ENCODE results near the gene CACNA1I. TPM values are rescaled to one million over a fixed set of nuclear protein-coding genes. Genes with fewer than 3 reads are reported as not detected.

Gene CACNA1I
- total RNA-seq, 1 donor from 2014 or later: 0.40 TPM

DNA sequence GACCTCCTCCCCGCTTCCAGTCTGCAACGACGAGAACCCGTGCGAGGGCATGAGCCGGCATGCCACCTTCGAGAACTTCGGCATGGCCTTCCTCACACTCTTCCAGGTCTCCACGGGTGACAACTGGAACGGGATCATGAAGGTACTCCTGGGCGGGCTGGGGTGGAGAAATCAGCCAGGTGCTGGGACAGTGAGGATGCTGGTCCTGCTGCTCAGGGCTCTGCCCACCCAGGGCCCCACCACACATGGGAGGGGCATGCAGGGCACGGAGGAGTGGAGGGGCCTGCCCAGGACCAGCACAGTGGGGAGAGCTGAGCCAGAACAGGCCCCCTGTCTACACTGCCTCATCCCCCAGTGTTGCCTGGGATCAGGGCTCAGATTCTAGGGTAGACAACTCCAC is 107.4 kb downstream of the CACNA1I start:
- intact Hi-C loops (cut with DNase I): no loop called here
- ATAC-seq (no peak), DNase-seq (ENCODE audit: low spot score) (no peak)

DNA sequence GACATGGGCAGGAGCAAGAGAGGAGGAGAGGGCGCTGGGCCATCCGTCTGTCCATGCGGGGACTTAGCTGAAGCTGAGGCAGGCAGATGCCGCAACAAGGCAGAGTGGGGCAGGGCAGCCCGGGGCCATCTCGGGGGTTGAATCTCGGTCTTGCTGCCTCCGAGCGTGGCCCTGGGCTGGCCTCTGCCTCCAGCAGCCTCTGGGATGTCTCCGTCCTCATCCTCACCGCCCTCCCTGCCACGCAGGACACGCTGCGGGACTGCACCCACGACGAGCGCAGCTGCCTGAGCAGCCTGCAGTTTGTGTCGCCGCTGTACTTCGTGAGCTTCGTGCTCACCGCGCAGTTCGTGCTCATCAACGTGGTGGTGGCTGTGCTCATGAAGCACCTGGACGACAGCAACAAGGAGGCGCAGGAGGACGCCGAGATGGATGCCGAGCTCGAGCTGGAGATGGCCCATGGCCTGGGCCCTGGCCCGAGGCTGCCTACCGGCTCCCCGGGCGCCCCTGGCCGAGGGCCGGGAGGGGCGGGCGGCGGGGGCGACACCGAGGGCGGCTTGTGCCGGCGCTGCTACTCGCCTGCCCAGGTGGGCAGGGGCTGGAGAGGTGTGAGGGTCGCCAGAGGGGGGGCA is 108.4 kb downstream of the CACNA1I start:
- intact Hi-C loops (cut with DNase I): no loop called here
- DNase-seq (ENCODE audit: low spot score) (no peak), ATAC-seq (no peak)

DNA sequence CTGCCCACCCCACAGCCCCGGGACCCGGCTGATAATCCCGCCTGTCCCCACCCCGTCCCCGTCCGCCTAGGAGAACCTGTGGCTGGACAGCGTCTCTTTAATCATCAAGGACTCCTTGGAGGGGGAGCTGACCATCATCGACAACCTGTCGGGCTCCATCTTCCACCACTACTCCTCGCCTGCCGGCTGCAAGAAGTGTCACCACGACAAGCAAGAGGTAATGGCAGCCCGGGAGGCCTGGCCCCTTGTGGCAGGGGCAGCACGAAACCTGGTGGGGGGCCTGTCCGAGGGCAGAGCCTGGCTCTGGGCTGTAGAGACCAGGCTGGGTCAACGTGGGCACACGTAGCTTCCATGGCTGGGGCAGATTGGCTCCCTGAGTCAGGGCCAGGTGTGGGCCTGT is 109.1 kb downstream of the CACNA1I start:
- DNase-seq (ENCODE audit: low spot score) (no peak), ATAC-seq (no peak)
- intact Hi-C loops (cut with DNase I): loop anchor here (5.0 kb wide), 1 partner anchor 188 kb away; no protein-coding TSS in a partner anchor

DNA sequence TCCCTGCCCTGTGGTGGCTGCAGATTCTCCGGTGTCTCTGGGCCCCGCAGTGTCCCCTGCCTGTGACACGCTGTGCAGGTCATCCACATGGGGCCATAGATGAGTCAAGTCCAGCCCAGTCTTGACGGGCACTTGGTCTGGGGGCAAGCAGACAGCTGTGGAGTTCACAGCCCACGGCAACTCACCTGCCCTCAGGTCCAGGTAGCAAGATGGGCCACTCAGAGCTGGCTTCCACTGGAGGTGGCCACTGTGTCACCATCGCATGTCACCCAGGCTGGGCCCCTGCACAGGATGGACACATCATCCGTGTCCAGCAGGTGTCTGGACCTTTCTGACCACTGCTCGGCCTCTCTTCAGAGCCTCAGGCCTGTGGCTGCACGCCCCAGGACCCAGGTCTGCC is 109.9 kb downstream of the CACNA1I start:
- no peak for ATAC-seq
- no peak for DNase-seq (ENCODE audit: low spot score)
- intact Hi-C loops (cut with DNase I): loop anchor here (5.0 kb wide), 1 partner anchor 187 kb away; no protein-coding TSS in a partner anchor

DNA sequence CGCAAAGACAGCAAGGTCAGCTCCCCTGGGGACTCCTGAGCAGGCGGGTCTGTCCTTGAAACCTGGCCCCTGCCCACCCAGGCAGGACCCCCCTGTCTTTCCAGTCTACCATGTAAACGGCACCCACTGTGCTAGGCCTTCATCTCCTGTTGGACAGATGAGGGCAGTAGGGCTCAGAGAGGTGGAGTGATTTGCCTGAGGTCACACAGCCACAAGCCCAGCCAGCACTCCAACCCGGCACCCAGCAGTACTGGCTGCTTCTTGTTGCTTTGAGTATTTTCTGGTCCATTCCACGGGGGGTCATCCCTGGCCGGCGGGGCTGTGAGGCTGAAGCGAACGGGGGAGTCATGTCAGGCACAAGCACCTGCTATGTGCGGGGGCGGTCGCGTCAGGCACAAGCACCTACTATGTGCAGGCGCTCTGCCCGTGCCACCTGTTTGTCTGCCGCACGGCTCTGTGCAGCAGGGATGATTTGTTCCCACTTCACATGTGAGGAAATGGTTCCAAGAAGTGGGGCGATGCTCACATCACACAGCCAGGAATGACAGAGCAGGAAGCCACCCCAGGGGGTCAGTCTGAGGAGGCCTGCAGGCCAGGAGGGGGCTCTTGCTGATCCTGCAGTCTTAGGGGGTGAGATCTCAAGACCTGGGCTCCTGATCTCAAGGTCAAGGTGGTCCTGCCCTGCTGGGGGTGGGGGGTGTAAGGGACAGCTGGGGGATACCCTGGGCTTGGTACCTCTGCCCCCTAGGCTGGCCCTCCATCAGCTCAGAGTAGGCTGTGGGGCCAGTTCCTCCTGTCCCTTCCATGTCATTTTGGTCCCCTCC is 110.7 kb downstream of the CACNA1I start:
- intact Hi-C loops (cut with DNase I): loop anchor here (5.0 kb wide), 1 partner anchor 186 kb away; no protein-coding TSS in a partner anchor
- DNase-seq (ENCODE audit: low spot score) (no peak), ATAC-seq (no peak)

DNA sequence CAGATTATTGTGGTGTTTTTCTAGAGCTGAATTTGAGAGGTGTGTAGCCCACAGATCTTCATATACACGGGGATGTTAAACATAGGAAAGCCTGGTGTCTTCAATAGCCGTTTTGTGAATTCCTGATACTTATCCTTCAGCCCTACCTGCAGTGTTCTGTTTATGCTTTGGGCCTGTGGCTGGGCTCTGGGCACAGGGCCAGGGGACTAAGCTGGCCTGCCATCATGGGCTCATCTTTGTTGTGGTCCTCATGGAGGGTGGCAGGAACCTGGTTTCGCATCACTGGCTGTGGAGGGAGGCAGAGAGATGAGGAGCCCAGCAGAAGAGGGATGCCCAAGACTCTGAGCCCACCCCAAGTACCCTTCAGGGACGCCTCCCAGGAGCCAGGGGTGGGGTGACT is 112.4 kb downstream of the CACNA1I start:
- intact Hi-C loops (cut with DNase I): loop anchor here (5.0 kb wide), 1 partner anchor 184 kb away; no protein-coding TSS in a partner anchor
- DNase-seq (ENCODE audit: low spot score) (no peak), ATAC-seq (no peak)

DNA sequence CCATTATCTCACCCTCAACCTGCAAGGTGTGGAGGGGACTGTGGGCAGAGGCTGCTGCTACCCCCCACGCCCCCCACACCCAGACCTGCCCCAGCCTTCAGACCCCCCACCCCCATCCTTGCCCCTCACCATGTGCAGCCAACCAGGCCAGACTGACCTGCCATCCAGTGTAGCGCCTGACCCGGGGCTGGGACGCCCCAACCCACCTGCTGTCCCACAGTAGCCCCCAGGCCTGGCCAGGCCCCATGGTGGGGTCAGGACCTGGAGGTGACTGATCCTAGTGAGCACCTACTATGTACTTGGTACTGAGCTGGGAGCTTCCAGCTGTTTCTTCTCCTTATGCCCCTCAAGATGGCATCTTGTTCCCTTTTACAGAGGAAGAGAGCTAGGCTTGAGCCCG is 113.1 kb downstream of the CACNA1I start:
- no peak for ATAC-seq
- DNase-seq (ENCODE audit: low spot score): no peak
- intact Hi-C loops (cut with DNase I): loop anchor here (5.0 kb wide), 1 partner anchor 184 kb away; no protein-coding TSS in a partner anchor

DNA sequence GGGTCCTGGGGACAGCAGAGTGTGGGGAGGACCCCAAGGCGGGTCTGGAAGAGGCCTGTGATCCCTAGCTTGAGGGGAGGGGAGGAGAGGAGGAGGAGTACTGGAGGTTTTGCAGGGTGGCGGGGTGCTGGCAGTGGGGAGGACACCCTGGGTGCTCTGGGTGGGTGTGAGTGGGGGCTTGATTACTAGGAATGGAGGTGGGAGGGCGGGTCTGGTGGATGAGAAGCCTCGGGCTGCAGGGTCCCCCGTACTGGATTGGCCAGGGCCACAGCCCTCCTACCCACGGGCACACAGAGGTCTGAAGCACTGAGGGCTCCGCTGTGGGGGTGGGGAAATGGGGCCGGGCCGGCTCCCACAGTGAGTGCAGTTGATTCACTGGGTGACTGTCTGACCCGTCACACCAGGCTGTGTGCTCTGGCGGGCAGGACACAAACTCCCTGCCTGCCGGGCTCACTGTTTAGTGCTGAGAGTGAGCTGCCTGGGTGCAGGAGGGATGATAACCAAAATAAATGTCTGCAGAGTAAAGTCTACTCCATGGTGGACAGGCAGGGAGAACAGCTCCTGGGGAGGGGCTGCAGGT is 114.2 kb downstream of the CACNA1I start:
- DNase-seq (ENCODE audit: low spot score) (no peak), ATAC-seq (no peak)
- intact Hi-C loops (cut with DNase I): loop anchor here (5.0 kb wide), 1 partner anchor 183 kb away; no protein-coding TSS in a partner anchor

DNA sequence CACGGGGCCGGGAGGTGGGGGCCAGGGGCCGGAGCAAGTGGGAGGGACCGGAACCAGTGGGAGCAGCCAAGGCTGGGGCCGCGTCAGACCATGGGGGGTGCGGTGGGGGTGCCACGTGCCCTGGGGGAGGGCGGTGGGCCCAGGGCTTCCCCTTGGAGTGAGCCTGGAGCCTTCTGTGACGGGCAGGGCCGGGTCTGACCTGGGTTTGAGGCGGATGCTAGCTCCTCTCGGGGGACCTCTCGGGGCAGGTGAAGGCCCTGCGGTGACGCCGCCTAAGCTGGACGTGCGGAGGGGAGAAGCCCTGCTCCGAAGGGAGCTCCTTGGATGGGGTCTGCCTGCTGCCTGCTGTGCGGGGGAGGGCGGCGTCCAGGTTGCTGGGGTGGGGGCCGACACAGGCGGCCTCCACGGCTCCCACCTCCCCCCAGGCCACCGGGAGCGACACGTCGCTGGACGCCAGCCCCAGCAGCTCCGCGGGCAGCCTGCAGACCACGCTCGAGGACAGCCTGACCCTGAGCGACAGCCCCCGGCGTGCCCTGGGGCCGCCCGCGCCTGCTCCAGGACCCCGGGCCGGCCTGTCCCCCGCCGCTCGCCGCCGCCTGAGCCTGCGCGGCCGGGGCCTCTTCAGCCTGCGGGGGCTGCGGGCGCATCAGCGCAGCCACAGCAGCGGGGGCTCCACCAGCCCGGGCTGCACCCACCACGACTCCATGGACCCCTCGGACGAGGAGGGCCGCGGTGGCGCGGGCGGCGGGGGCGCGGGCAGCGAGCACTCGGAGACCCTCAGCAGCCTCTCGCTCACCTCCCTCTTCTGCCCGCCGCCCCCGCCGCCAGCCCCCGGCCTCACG is 115.0 kb downstream of the CACNA1I start:
- intact Hi-C loops (cut with DNase I): no loop called here
- DNase-seq (ENCODE audit: low spot score): no peak
- no peak for ATAC-seq

DNA sequence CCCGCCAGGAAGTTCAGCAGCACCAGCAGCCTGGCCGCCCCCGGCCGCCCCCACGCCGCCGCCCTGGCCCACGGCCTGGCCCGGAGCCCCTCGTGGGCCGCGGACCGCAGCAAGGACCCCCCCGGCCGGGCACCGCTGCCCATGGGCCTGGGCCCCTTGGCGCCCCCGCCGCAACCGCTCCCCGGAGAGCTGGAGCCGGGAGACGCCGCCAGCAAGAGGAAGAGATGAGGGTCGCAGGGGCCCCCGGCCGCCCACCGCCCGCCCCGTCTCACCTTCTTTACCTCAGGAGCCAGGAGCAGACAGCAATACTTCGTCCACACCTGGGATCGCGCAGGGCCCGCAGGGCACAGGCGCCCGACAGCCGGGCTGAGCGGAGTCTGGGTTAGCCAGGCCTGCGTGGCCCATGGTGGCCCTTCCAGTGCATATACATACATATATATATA is 115.6 kb downstream of the CACNA1I start:
- no peak for ATAC-seq
- intact Hi-C loops (cut with DNase I): no loop called here
- no peak for DNase-seq (ENCODE audit: low spot score)

DNA sequence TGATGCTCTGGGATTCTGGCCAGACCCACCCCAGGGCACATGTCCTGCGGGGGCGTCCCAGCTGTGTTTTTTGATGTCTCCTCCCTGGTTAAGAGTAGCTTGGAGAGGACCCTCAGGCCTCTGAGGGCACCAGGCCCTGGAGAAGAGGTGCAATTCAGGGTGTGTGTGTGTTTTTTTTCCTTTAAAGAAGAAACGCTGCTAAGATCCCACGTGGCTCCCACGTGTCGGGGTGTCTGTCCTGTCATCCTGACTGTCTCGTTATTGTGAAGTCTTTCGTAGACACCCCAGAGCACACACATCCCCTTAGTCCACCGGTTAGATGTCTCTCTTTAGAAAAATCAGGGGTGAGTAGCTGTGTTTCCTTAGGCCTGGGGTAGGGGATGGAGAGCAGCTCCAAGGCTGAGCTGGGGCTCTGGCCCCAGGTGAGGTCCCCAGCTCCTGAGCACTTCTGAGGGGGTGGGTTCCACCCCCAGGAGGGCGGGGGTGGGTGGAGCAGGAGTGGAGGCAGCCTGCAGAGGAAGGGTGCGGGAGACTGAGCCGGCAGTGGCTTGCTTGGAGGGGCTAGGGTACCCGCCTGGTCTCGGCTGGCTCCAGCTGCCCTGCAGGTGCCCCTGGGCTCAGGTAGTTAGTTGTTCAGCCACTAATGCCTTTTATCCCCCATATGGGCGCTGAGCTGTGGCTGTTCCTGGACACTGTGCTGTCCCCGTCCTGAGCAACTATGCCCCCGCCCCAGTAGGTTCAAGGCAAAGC is 116.4 kb downstream of the CACNA1I start:
- intact Hi-C loops (cut with DNase I): no loop called here
- ATAC-seq: no peak

DNA sequence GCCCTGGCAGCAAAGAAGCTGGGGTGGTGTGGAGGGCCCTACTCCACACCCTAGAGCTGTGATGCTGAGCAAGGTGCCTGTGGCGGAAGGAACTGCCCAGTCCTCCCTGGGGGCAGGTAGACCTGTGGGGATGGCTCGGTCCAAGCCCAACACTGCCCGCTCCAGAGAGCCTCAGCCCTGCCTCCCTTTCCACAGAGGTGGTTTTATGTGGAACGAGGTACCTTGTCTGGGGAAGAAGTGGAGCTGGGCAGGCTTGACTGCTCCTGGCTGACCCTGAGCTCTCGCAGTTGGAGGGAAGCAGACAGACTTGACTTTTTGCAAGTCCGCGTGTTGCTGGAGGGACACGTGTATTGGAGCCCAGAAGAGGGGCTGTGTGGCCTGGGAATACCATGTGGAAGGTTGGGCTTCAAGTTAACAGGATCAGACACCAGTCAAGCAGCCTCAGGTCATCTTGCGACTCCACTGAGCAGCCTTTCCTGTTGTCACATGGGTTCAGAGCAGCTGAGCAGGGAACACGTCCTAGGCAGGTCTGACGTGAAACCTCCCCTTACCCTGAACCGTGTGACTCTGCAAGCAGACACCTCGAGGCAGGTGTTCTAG is 117.7 kb downstream of the CACNA1I start:
- DNase-seq (ENCODE audit: low spot score) (no peak), ATAC-seq (no peak)
- intact Hi-C loops (cut with DNase I): no loop called here

More for the DNA sequence above, 116.4 kb downstream of the CACNA1I start:
- DNase-seq (ENCODE audit: low spot score): no peak

DNA sequence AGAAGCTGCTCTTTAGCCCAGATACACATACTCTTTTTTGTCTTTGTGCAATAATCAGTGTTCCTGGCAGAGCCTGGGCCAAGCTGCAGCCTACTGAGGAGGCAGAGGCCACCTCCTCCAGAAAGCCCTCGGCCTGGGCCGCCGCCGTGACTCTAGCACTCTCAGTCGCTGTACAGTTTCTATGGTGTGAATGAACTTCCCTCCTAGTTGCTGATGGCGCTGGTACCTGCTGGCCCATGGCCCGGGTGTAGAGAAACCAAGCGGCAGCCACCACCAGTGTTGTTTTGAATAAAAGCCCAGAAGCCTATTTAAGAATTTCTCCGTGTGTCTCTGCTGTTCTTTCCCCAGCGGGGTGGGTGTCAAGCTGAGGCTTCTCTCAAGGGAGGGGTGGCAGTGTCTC is 118.9 kb downstream of the CACNA1I start:
- DNase-seq (ENCODE audit: low spot score) (no peak), ATAC-seq (no peak)
- intact Hi-C loops (cut with DNase I): no loop called here

DNA sequence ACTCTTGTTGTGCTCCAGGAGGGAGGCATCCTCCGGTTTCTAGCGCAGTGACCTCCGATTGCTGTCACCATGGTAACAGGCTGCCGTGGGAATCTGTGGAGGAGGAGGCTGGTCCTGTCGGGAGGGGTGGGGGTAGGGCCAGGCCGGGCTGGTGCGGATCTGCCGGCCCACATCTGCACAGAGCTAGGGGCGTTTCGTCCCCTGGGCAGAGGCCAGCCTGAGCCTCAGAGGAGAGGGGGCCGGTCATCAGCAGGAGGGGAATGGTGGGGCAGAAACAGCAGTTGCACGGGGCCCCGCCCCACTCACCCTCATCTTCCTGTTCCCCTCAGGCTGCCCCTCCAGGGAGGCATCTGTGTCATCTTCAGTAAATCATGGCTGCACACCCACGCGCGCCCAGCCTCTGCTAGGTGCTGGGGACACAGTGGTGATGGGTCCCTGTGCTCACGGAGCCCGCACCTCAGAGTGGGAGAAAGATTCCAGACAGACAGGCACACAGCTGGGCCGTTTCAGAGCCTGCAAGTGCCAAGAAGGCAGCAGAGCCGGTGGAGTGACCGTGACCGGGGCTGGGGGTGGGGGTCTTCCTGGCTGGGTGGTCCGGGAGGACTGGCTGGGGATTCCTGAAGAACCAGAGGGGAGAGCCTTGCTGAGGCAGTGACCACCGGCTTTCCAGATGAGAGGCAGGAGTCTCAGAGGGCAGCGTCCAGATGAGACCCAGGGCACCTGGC is 120.5 kb downstream of the CACNA1I start:
- no peak for DNase-seq (ENCODE audit: low spot score)
- ATAC-seq: peak; percentile 23
- intact Hi-C loops (cut with DNase I): no loop called here

DNA sequence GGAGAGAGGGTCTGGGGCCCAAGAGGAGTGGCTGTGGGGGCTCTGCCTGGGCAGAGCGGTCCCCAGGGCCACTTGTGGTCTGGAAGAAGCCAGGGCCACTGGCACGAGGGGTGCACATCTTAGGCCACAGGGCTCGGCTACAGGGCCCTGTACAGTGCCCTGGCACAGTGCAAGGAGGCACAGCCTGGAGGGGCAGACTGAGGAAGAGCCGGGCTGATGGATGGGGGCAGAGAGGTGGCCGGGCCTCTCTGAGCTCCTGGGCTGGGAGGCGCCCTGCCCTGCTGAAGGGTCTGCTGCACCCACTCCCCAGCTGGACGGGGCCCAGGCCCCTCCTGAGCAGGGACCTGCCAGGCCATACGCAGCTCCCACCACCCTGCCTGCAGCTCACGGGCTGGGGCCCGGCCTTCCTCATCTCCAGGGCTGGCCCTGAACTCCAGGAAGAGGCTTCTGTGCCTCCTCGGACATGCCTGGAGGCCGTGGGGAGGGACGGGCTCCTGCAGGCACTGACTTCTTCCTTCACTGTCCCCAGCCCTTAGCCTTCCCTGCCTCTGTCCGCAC is 123.5 kb downstream of the CACNA1I start:
- intact Hi-C loops (cut with DNase I): no loop called here
- ATAC-seq: no peak
- no peak for DNase-seq (ENCODE audit: low spot score)

DNA sequence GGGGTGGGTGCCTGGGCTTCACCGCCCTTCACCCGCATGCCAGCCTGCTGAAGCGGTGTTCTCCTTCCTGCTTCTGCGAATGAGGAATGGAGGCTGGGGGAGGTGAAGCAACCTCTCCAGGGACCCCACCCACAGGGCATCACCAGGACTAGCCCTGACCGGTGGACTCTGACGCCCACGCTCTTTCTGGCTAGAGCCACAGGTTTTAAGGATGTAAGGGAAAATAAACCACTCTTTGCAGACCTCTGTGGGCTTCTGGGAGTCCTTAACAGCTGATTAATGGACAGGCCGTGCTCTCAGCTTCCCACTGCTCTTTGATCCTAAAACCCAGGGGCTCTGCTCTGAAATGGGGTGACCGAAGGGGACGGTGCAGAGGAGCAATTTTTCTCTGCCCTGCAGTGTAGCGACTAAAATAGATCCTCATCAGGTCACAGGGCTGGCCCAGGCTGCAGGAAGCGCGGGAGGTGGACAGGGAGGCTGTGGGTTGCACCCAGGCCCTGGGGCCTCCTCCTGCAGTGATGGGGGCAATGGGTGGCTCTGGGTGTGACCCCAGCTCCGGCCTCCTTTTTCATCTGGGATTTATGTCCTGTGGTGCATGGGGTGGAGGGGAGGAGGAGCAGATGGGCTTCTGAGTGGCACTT is 127.4 kb downstream of the CACNA1I start:
- intact Hi-C loops (cut with DNase I): no loop called here

More for the DNA sequence above, 127.4 kb downstream of the CACNA1I start:
- no peak for ATAC-seq
- DNase-seq (ENCODE audit: low spot score): no peak

Measured in sciatic nerve (tissue), 2 donors.